Suppressor macrophage treated with lipopolysaccharide for 1 hour (primary cell): ENCODE measurements around the gene MGST2.
"Not testable (repeated sequence)": the region's sequence is repeated elsewhere in the genome, so short reads cannot be mapped to it uniquely, and the experiment has no call there.

Source experiments
- DNase-seq, 3 donors: peaks; one replicate each; pipeline ENCODE4 v3.0.0-alpha.2; 2020 to 2022

MGST2 gene

DNA sequence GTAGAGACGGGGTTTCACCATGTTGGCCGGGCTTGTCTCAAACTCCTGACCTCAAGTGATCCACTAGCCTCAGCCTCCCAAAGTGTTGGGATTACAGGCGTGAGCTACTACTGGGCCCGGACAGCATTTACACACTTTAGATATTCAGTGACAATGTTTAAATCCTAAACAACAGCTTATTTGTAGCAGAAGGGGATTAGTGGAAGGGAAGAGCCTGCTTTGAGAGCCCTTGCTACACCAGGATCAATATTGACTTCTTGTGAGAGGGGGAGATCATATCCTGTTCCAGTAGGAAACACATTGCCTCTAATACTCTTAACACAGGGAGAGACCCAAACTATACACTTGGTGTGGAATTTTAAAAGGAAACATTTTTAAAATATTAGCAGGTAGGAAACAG, 7.1 kb downstream of the MGST2 start:
- no peak for DNase-seq

DNA sequence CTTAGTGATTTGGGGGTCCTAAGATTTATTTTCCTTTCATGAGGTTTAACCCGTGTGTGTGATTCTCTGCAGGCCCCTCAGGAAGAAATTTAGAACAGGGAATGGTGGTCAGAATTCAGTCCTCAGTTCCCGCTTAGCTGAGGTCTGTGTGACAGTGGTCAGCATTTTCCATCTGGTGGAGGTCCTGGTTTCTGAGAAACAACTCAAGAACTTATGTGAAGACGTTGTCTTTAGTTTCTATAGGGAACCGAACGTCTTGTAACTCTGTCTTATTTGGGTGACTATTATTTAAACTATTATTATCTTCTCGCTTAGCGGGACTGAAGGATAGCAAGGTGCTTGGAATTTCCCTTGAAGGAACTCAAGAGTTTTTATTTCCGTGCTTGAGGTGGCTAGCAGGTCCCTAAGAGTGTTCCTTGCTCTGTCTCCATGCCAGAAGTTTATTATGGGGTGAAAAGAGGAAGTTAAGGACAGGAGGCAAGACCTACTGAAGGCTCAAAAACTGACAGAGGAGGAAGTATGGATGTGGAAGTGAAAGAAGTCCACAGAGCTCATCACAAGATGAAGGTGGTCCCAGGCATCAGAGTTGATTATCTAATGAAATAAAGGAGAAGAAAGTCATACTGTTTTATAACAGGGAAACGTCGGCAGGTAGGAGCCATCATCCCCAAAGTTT, 9.4 kb downstream of the MGST2 start:
- peak; percentile 73 to 85 (median 81) for DNase-seq

DNA sequence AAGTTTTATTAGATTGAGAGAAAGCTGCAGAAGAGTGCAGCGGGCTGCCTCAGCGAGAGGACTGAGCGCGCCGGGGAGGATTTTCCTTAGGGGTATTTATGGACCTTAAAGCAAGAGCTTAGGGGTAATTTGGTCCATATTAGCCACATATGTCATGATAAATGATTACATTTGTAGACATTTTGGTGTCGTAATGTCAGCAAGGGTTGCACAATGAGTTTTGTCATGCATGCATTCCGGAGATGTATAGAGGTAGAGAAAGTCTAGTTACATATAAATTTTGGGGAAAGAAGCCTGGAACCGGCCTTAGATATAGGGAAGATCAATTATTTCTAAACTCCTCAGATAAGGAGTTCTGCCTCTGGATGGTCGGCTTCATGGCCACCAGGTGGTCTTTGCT, 10.0 kb downstream of the MGST2 start:
- DNase-seq, result peak; percentile 13 to 49 (median 45)

DNA sequence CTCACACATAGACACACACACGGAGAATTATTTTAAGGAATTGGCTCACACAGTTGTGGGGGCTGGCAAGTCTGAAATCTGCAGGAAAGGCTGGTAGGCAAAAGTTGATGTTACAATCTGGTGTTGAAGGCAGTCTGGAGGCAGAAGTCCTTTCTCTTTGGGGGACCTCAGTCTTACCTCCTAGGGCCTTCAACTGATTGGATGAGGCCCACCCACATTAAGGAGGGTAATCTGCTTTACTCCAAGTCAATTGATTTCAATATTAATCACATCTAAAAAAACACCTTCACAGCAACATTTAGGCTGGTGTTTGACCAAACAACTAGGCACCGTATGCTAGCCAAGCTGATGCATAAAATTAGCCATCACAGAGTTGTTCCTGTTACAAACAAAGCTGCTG, 10.7 kb downstream of the MGST2 start:
- no peak for DNase-seq

DNA sequence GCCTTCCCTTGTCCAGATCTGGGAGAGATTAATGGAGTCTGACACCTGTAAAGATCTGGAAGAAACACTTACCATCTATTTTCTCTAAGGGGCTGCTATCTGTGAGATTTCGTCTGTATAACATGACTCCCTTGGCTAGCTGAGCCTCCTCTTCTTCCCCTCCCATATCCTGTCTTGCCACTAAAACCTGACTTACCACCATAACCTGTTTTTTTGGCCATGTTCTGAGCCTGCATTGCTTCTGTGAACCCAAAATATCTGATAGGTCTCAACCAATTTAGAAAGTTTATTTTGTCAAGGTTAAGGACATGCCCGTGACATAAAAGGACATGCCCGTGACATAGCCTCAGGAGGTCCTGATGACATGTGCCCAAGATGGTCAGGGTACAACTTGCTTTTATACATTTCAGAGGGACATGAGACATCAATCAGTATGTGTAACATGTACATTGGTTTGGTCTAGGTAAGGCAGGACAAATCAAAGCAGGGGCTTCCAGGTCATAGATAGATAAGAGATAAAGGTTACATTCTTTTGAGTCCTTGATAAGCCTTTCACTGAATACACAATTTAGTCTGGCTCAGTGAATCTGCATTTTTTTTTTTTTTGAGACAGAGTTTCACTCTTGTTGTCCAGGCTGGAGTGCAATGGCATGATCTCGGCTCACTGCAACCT, 11.4 kb downstream of the MGST2 start:
- DNase-seq, result no peak

DNA sequence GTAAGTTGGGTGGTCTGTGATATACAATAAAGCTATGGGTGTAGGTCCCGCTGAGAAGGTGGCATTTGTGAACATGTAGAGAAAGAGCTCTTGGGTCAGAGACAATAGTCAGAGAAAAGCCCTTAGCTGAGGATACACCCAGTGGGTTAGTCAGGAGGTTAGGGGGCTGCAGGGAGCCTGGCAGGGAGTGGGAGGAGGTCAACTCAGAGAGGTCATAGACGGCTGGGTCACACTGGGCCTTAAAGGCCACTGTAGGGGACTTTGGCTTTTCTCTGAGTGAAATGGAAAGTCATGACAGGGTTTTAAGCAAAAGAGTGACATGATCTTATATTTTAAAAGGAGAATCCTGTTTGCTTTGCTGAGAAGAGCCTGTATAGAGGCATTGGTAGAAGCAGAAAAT, 16.7 kb downstream of the MGST2 start:
- no peak for DNase-seq

DNA sequence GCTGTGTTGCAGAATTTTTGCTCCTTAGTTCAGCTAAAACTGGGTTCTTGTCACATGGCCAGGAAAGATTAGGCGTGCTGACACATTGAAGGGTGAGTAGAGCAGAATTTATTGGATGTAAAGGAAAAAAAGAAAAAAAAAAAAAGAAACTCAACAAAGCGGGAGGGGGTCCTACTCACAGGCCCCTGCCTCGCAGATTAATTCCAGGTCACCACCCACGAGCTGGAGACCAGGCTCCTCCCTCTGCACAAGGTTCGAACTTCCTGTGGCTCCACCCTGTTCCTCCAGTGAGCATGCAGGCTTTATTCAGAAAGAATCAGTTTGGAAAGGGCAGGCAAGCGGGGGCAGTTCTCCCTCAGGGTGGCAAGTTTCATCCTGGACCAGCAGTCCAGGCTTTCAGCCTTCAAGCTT, 17.1 kb downstream of the MGST2 start:
- DNase-seq, result no peak

DNA sequence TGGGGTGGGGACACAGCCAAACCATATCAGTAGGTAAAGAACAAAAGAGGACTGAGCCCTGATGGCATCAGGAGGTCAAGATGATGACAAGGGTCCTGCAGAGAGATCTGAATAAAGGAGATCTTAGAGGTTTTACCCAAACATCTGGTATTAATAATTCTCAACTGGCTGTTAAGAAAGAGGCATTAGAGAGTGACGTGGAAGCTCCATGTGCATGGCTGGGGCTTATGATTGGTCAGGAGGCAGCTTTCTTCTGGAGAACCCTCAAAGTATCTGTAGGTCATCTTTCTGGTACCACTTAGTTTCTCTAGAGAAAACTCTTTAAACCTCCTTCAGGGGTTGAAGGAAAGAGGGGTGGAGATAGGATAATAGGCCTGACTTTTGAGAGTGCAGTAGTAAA, 18.7 kb downstream of the MGST2 start:
- DNase-seq, result no peak

DNA sequence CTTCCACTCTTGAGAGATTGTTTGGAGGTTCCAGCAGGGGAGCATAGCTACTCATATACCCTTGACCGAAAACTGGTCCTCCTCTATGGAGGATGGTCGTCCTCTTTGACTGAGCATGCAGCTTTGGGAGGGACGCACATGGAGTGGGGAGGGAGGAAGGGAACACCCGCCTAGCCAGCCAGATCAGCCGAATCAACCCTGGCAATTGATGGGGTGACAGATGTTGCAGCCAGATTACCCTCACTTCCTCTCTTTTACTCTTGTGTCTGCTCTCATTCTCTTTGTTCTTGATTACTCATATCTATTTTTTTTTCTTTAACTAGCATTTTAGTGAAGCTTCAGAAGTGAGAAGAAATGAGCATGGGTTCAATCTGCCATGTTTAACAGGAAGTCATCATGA, 19.6 kb downstream of the MGST2 start:
- peak in 1 of 3 donors; percentile 23 for DNase-seq

DNA sequence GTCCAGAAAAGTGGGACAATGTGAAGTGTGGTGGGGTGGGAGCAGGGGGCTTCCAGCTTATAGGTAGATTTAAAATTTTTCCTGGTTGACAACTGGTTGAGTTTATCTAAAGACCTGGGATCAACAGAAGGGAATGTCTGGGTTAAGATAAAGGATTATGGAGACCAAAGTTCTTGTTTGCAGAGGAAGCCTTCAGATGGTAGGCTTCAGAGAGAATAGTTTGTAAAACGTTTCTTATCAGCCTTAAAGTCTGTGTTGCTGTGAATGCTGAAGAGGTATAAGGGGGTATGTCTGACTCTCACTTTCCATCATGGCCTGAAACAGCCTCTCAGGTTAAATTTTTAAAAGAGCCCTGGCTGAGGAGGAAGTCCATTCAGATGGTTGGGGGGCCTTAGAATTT, 20.5 kb downstream of the MGST2 start:
- no peak for DNase-seq

DNA sequence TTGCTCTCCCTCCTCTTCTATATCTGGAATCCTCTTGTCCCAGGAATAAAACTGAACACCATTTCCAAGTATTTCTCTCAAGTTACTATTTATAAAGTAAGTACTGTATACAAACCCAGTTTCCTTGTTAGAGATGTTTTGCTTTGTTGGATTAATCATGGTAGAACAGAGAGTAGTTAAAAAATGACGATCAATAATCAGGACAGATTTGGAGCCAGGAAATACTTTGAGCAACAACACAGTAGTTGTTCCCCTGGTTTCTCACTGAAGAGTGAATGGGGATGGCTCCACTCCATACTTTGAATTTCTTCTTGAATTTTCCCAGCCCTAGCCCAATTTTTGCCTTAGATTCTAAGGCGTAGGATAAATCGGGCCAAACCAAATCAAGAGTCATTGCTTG, 21.4 kb downstream of the MGST2 start:
- DNase-seq, result no peak

DNA sequence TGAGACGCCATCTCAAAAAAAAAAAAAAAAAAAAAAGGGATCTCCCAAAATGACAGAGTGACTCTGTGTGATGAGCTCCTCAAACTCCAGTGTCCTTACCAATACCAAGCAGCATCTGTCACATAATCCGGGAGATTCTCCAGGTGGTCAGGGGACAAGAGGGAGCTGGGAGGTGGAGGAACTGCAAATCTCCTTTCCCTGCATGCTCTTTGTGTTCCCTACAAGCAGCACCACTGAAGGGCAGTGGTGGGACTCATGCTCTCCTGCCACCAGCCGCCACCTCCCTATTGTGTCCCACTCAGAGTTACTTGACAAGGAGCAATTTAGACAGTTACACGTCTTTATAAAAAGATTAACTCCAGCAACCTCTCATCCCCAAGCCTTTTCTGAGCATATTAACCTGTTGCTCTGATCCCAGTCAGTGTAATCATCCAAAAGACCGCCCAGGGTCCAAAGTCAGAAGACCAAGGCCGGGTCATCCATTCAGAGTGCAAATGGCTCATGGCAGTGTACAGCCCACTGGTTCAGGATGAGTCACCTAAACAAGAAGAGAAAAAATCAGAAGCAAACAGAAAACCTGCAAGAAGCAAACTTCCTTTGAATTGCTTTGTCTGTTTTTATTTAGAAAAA, 23.6 kb downstream of the MGST2 start:
- DNase-seq, result peak; percentile 34 to 40 (median 37)

DNA sequence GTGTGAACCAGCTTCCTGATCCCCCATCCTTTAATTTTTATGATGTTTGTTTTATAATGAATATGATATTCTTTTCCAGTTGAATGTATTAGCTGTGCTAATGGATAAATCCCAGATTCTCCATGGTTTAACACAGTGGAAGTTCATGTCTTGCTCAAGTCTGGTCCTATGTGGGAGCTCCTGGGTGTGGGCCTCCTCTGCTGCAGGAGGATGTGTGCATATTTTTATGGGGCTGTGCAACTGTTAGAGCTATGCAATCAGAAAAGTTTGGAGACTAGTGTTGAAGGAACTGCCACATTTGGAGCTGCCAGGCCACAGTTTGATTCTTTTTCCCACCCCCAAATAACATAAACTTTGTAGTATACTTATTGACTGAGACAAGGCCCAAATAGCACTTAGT, 24.8 kb downstream of the MGST2 start:
- DNase-seq, result peak in 1 of 3 donors; percentile 13

DNA sequence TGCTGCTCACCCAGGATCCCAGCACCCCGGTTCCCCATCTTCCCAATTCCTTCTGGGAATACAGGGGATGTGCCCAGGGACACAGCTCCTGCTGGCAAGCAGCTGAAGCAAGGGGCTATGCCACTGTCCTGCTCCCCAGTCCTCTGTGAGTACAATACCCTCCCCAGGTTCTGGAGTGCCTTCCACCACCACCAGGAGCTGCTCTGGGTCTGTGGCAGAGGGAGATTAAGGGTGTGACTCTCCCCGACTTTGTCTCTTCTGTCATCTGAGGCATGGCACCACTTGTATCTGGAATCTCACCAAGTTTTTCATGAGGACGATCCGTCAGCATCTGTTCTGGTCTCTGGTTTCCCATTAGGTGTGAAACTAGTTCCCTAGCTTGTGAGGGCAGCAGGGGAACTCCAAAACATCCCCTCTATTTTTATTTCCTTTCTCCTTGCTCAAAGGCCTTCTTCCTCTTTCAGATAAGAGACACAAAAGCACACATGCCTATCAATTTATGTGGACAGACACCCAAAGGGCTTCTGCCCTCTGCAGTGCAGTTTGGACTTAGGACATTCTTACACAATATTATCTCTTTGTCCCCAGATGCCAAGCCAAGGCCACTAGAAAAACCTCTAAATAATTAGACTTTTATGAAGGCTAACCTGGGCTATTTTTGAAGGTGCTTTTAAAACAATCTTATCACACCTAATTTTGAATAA, 26.8 kb downstream of the MGST2 start:
- DNase-seq, result peak; percentile 74 to 83 (median 74)

DNA sequence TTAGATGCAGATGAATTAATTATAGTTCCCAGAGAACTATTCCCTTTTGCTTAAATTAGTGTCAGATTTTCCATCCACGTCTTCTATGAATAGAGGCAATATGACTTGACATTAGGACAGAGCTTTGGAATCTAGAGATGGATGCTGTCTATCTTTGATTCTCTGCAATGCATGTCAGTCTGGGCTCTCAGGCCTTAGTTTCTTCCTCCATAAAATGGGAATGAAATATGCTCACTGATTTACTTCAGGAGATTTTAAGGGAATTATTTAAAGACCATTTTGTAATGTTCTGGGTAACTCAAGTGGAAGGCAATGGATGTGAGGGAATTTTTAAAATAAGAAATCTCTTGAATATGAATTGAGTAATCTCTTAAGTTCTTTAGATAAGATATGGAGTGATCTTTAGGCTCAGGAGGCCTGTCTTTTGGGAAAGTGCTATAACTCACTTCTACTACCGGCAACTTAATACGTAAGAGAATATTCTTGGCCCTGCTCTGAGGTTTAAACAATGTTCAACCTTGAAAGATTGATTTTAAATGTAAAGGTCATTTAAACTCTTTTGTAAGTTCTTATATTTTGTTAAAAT, 29.0 kb downstream of the MGST2 start:
- DNase-seq, result no peak

DNA sequence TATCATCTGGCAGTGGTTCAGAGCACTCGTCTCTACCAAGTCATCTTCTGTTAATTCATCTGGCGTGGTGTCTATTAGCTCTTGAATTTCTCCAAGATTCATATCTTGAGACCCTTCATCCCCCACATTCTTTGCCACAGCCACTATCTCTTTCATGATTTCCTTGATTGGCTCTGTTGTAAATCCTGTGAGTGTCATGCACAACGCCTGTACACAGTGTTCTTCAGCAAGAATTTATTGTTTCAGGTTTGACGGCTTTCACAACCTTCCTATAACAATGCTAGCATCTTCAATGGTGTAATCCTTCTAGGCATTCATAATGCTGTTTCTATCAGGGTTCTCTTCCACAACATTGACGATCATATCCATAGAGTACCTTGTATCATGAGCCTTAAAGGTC, 30.9 kb downstream of the MGST2 start:
- no peak for DNase-seq

DNA sequence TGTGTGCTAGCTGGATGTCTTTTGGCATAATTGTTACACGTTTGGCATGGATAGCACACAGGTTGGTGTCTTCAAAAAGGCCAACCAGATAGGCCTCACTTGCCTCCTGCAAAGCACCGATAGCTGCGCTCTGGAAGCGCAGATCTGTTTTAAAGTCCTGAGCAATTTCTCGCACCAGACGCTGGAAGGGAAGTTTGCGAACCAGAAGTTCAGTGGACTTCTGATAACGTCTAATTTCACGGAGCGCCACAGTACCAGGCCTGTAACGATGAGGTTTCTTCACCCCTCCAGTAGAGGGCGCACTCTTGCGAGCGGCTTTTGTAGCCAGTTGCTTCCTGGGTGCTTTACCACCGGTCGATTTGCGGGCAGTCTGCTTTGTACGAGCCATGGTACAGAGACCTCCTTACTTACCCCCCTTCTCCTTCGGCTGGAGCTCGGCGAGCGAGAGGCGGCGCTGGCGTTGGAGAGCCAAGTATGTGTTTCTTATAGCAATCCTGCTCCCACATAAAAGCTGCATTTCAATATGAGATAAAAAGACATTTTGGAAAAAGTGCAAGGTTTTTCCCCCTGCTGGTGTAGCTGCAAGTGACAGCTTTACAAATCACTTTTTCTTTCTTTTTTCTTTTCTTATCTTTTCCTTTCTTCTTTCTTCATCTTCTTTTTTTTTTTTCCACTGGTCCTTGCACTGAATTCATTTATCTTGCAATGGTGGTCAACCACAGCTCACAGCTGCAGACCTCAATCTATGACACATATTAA, 32.7 kb downstream of the MGST2 start:
- not testable (repeated sequence) for DNase-seq

DNA sequence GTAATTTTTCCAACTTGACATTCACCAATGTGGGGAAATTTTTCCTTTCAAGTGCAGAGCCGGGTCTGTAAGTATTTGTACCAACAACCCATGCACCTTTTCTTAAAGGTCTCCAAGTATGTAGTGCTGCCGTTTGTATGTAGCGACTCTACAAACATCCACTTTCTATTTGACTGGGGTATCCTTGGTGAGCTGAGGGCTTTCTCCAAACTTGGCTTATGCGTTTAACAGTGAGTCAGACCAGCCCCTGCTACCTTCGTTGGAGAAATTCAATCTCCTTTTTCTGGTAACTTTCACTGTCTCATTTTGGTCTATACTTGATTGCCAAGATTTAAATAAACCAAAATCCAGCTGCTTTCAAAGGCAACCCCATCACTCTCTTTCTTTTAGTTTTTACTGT, 34.9 kb downstream of the MGST2 start:
- DNase-seq, result no peak

DNA sequence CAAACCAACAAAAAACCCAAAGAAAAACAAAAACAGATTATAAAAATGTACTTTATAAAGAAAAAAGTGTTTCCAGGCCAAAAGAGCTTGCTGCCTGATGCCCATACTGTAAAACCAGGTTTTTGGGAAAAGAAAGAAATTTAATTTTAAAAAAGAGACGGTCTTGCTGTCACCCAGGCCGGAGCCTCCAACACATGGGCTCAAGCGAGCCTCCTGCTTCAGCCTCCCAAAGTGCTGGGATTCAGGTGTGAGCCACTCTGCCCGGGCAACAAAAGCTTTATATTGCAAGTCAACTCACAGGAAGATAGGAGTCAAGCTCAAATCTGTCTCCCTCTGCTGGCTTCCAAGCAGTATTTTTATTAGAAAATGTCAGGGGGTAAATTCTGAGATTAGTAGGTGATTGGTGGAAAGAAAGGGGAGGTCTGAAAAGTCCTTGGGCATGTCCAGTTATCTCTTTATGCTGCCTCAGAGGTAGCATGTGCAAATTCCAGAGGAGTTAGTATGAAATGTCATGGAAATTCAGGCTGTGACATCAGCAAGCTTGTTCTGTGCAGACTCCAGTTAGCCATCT, 39.4 kb downstream of the MGST2 start:
- no peak for DNase-seq

DNA sequence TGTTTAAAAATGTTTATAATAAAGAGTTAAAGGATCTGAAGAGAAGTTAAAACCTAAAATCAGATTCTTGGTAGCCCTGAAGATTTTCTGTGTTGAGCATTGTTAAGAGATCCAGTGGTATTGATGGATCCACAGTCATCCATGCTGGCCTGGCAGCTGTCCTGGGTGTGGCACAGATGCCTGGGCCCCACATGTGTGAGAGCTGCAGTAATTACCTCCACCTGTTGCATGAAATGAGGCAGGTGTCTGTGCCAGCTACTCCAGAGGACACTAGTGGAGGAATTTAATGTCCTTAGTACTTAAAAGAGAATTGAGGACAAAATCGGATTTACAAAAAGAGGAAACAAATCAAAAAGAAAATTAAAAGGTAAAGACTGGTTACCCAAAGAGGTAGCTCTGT, 44.0 kb downstream of the MGST2 start:
- no peak for DNase-seq

DNA sequence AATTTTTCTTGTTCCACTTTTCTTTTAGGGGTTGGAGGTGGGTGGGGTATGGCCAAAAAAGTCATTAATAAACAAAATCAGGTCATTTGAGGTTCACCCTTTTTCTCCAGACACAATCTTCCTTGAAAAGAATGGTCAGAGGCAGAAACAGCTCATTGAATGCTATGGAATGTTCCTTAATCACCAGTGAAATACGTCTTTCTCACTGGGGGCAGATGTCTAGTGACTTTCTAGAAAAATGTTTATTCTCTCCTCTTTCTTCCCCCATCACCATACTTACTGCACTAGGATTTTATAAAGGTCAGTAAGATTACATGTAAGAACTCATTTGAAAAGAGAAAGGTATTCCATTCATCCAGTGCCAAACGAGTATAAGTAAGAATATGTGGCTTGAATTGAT, 44.5 kb downstream of the MGST2 start:
- DNase-seq, result no peak

DNA sequence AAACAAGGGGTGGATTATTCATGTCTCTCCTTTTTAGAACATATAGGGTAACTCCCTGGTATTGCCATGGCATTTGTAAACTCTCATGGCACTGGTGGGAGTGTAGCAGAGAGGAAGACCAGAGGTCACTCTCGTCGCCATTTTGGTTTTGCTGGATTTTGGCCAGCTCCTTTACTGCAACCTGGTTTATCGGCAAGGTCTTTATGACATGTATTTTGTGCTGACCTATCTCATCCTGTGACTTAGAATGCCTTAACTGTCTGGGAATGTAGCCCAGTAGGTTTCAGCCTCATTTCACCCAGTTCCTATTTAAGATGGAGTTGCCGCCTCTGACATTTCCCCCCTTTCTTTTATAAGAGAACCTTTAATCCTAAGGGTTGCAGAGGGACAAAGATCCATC, 45.8 kb downstream of the MGST2 start:
- DNase-seq, result no peak
